HuH-7.5 (cell line): ENCODE data around the gene ADH5.
"Not testable (repeated sequence)": the region's sequence is repeated elsewhere in the genome, so short reads cannot be mapped to it uniquely, and the experiment has no call there.

Experiments
- DNase-seq: peaks from one replicate; pipeline ENCODE4 v3.0.0; 2011; ENCODE audit warnings: low spot score

The ADH5 gene

DNA sequence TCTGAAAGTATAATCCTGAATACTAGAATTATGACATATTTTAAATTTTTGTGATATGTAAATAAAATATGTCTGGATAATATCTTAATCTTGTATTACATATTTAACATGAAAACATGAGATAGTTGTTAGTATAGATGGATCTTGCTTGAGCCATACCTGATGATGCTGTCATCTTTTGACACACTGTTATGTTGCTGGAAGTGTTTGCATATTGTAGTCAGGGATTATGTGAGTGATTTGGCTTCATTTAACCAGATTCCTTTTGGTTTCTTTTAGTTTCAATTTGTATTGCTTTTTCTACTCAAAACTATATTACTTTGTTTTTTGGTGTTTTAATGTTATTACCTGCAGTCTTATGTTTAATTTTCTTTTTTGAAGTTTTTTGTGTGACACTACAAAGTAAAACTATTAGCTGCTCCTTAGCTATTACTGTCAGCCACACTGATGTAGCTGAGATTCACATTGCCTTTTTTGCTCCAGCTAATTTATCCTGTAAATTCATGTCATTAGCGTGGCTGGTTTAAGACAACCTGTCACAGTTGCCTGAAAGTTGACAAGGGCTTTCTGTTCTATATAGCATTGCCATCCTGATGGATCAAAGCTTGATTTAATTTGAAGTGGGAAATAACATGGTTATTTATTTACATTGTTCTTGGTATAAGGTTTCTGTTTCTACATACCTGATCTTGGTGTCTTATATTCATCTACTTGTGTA is 59.4 kb downstream of the ADH5 start:
- no peak for DNase-seq

DNA sequence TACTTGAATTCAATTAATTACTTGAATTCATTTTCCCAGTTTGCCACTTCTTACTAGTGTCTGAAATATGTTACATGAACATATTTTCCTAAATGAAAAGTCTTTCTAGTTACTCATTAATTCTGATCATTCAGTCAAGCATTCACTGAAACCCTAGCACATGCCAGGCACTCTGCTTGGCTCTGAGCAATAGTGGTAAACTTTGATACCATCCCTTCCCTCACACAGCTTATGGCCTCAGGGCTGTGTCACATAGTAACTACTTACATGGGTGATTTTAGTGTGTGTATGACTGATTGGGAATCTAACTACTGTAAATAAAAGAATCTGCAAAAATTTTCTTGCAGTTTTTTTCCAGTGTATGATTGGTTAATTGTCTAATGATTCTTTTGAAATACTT is 60.4 kb downstream of the ADH5 start:
- DNase-seq: no peak

DNA sequence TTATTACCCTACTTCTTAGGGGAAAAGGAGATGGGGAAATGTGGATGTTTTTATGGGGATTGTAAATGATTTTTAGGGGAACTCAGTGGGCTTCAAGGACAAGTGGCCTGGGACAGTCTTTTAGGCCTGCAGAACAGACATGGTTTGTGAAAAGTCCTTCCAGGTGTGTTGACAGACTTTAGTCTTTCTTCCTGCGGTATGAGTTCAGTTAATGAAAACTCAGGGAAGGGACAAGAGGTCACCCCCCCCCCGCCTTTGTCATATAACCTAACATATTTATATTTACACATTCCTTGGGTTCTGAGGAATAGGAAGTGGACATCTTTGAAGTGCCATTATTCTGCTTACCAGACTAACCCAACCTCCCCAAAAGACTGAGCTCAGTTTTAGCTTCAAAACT is 61.3 kb downstream of the ADH5 start:
- no peak for DNase-seq

DNA sequence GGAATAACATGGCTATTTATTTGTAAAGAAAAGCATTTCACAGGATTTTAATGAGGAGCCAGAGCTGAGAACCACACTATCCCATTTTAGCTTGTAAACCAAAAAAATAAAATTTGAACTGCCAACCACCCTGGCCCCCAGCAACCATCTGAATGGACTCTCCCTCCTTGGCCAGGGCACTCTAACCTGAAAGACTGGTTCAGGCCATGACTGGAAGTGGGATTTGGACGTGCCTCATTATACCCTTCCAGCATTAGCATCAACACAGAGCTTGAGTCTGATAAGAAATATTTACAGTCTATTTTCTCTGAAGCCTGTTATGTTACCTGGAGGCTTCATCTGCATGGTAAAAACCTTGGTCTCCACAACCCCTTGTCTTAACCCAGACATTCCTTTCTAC is 63.1 kb downstream of the ADH5 start:
- no peak for DNase-seq

DNA sequence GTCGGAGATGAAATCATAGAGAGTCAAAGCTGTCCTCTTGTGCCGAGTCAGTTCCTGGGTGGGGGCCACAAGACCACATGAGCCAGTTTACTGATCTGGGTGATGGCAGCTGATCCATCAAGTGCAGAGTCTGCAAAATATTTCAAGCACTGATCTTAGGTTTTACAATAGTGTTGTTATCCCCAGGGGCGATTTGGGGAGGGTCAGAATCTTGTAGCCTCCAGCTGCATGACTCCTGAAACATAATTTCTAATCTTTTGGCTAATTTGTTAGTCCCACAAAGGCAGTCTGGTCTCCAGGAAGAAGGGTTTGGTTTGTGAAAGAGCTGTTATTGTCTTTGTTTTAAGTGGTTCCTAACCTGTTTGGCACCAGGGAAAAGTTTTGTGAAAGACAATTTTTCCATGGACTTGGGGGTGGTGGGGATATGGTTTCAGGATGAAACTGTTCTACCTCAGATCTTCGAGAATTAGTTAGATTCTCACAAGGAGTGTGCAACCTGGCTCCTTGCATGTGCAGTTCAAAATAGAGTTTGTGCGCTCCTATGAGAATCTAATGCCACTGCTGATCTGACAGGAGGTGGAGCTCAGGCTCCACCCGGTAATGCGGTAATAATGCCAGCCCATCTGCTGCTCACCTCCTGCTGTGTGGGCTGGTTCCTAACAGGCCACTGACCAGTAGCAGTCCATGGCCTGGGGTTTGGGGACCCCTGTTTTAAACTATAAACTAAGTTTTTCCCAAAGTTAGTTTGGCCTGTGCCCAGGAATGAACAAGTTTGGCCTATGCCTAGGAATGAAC is 63.9 kb downstream of the ADH5 start:
- DNase-seq: no peak

DNA sequence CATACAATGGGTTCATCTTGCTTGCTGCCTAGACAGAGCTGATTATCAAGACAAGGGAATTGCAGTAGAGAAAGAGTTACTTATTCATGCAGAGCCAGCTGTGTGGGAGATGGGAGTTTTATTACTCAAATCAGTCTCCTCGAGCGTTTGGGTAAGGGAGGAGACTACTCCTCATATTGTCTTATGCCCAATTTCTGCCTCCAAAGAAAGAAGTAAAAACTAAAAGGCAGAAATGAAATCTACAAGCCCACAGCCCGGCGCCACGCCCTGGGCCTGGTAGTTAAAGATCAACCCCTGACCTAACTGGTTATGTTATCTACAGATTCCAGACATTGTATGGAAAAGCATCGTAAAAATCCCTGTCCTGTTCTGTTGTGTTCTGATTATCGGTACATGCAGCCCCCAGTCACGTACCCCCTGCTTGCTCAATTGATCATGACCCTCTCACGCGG is 64.8 kb downstream of the ADH5 start:
- not testable (repeated sequence) for DNase-seq

DNA sequence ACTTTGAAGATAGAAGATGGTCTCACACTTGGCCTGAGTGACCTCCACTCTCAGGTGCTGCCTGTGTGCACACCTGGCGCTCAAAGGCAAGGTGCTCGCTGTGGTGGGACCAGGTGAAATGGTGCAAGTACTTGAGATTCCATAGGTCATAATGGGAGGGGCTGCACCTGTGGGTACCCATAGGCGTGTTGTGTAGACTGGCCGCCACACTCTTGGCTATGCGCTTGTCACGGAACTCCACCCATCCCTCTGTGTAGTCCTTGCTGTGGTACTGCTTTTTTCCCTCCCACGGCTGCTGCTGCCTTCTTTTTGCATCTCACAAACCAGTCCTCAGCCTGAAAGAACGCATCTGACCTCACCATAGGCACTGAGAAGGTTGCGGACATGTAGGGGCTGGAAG is 66.0 kb downstream of the ADH5 start:
- no peak for DNase-seq

DNA sequence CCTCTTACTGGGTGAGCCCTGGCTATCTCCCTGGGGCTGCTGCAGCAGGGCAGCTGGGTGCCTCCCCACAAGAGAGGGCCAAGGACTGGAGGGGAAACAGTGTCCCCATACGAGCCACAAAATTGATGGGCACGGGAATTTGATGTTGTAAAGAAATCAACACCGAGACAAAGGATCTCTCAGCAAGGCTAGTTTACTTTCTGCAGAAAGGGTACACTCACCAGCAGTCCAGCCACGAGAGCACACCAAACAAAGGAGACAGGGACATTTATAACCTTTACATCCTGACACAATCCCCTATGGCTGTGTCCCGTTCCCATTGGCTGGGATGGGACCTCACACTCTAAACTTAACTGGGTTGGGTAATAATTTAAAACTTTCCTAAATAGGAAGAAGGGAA is 67.2 kb downstream of the ADH5 start:
- no peak for DNase-seq
